ENCODE results near the gene PDE8A. TPM values are rescaled to one million over a fixed set of nuclear protein-coding genes. Genes with fewer than 3 reads are reported as not detected.

Gene PDE8A
- total RNA-seq, 1 experiment from 2014 or later: 12.5 TPM

DNA sequence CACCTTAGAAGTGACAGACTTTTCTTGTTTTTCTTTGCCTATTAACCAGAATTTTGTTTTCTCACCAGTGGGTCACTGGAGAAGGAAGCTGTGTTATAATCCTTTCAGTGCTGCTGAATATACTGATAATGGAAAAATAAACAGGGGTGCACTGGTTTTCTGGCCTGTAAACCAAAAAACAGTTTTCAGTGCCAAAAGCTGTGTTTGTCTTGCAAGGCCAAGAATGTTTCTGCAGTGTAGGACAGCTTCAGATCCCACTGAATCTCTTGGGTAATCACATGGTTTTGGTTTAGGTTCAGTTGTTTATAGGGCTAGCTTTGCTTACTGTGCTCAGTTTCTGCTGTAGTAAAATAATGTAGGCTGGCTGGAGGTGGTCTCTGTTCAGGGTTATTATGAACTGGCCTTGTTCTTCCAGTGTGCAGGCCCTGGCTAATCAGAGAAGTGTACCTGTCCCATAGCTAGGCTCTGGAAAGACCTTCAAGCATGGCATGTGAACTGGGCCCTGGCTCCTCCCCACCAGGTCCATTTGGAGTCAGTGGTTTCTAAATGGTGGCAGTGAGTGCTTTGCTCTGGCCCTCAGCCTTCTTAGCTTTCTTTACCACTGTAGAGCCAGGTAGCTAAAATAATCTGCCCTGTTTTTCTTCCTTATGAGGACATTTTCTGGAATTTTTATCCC, 18.7 kb downstream of the PDE8A start:
- no peak for DNase-seq
- no peaks in the 10 kb centered on the region for H3K27me3 ChIP-seq

DNA sequence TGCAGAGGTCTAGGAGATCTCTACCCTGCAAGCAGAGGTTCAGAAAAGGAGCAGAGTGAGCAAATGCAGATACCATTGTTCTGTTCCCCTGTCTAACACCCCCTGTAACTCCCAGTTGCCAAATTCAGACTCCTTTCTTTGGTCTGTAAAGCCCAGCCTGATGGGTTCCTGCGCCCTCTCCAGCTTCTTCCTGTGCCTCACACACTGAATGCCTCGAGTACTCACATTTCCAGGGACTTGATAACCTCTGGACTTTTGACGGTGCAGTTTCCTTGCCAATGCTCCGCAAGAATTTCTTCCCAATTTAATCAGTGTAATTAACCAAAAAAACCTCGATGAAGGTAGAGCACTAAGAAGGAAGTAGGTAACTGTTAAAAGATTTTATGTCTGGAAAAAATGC, 19.3 kb downstream of the PDE8A start:
- Histone ChIP-seq H3K36me3 (peaks cover 4% of the 10 kb centered on the region; the same call in 1 of the 2 replicates), H3K9me3 (no peaks in the 10 kb centered on the region), H3K27me3 (no peaks in the 10 kb centered on the region), H3K4me3 (no peak overlapping the region)
- no peak for DNase-seq

More for the DNA sequence above, 18.7 kb downstream of the PDE8A start:
- H3K9me3 ChIP-seq: no peaks in the 10 kb centered on the region
- peaks cover 4% of the 10 kb centered on the region; the same call in 1 of the 2 replicates for H3K36me3 ChIP-seq
- H3K4me3 ChIP-seq: no peak overlapping the region

GRCh38 chr15:85002517-85002916, 20.9 kb downstream of the PDE8A start:
- Histone ChIP-seq H3K36me3 (peaks cover 4% of the 10 kb centered on the region; the same call in 1 of the 2 replicates), H3K9me3 (no peaks in the 10 kb centered on the region), H3K27me3 (no peaks in the 10 kb centered on the region), H3K4me3 (no peak overlapping the region)
- no peak for DNase-seq

DNA sequence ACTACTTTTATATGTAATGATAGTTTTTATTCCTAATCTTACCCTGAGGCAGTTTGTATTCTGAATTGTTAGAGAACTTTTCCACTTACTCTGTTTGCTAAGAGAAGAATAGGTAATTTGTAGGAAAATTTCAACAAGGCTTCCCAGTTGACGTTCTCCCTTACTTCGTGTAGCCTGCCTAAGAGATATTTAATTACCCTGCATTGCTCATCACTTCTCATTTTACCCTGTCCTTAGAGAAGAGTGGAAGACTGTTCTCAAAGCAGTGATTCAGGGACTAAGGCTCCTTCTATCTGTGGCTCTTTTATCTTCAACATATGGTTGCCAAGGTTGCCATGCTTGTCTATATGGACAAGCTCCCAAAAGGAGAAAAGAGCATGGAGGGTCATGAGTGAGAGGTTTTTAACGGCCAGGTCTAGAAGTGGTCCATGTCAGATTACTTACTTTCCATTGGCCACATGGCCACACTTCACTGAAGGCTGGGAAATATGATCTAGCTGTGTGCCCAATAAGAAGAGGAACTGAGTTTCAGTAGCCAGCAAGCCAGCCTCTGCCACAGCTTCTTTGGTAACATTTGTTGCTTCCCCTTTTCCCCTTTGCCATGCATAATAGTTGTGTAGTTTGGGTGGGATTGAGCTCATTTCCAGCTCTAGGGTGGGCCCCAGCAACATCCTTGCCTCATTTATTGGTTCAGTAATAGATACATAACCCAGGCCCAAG, 22.1 kb downstream of the PDE8A start:
- Histone ChIP-seq H3K36me3 (no peaks in the 10 kb centered on the region), H3K9me3 (no peaks in the 10 kb centered on the region), H3K27me3 (no peaks in the 10 kb centered on the region), H3K4me3 (no peak overlapping the region)
- no peak for DNase-seq

DNA sequence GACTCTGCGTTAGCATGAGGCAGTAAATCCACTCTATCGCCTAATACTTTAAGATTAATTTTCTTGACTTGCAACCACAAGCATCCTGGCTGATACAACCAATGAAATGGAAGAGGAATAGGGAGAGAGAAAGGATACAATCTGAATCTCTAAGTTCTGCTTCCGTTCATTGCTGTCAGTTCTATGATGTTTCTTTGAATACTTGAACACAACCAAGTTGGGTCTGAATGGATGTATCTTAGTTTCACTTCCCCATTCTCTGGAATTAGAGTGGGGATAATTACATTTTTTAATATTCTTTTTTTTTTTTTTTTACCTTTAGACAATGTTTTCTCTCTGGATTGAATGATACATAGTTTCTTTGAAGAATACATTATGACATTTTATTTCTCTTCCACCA, 22.9 kb downstream of the PDE8A start:
- Histone ChIP-seq H3K27me3 (no peaks in the 10 kb centered on the region), H3K9me3 (no peaks in the 10 kb centered on the region), H3K36me3 (no peaks in the 10 kb centered on the region), H3K4me3 (no peak overlapping the region)
- no peak for DNase-seq

- Histone ChIP-seq H3K27me3 (no peaks in the 10 kb centered on the region), H3K4me3 (no peak overlapping the region), H3K36me3 (no peaks in the 10 kb centered on the region), H3K9me3 (no peaks in the 10 kb centered on the region)
- no peak for DNase-seq
Measured at GRCh38 chr15:85005319-85005718, 23.7 kb downstream of the PDE8A start.

DNA sequence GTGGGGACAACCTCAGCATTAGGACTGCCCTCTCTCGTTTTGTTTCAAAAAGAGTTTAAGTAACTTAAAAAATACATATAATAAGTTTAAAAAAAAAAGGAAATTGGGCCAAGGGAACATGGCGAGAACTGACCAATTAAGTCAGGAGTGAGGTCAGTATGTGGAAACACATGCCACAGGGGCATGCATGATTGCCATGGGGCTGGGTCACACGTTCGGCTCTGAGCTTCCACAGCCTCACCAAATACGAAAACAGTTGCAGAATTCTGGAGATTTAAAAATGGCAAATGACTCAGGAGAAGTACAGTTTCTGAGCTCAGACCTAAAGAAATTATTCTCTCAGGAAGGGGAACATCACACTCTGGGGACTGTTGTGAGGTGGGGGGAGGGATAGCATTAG, 24.1 kb downstream of the PDE8A start:
- H3K27me3 ChIP-seq: no peaks in the 10 kb centered on the region
- DNase-seq: no peak
- H3K36me3 ChIP-seq: no peaks in the 10 kb centered on the region
- H3K9me3 ChIP-seq: no peaks in the 10 kb centered on the region
- no peak overlapping the region for H3K4me3 ChIP-seq

DNA sequence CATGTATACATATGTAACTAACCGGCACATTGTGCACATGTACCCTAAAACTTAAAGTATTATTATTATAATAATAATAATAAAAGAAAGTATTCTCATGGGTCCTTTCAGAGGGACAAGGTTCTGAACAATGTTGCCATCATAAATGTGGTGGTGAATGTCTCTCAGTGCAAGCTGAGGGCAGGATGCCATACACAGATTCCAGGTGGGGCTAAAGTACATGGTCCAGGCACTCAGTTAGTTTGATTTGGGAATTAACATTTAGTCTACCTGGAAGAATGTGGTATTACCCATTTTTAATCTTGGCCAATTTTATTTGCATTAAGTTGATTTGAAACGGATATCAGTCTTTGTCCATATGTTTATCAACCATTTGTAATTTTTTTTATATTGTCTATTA, 24.5 kb downstream of the PDE8A start:
- no peaks in the 10 kb centered on the region for H3K9me3 ChIP-seq

GRCh38 chr15:85006655-85007054, 25.0 kb downstream of the PDE8A start:
- Histone ChIP-seq H3K27me3 (no peaks in the 10 kb centered on the region), H3K4me3 (no peak overlapping the region), H3K36me3 (no peaks in the 10 kb centered on the region), H3K9me3 (no peaks in the 10 kb centered on the region)
- no peak for DNase-seq

More for the DNA sequence above, 24.5 kb downstream of the PDE8A start:
- H3K4me3 ChIP-seq: no peak overlapping the region
- H3K36me3 ChIP-seq: no peaks in the 10 kb centered on the region
- no peaks in the 10 kb centered on the region for H3K27me3 ChIP-seq
- no peak for DNase-seq

- Histone ChIP-seq H3K27me3 (no peaks in the 10 kb centered on the region), H3K36me3 (no peaks in the 10 kb centered on the region), H3K9me3 (no peaks in the 10 kb centered on the region), H3K4me3 (no peak overlapping the region)
- no peak for DNase-seq
Measured at GRCh38 chr15:85007137-85007536, 25.5 kb downstream of the PDE8A start.

DNA sequence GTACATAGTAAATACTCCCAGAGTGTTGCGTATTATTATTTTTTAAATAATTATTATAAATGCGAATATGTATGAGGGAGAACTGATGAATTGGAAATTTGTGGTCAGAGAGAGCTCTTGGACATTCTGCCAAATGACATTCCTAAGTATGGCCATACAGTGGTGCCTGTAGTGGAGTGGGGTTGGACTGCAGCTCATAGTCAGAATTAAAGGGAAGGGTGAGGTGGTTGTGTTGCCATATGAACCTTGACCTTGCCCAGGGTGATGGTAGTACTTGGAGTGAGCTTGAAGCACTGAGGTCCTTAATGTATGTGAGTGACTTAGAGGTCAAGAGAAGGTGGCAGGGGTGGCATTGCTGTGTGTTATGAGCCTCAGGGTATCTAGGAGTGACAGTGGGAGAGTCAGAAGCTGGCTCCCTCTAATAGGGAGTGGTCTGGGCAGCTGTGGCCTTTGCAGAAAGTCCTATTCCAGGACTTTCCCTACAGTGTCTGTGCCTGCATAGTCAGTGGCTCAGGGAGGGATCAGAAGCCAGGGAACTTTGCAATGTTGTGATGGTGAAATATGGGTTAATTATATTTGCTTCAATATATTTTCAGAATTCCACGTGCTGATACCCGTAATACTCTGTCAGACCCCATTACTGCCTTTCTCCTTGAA, 26.2 kb downstream of the PDE8A start:
- no peak overlapping the region for H3K4me3 ChIP-seq
- H3K27me3 ChIP-seq: no peaks in the 10 kb centered on the region
- no peaks in the 10 kb centered on the region for H3K36me3 ChIP-seq
- no peaks in the 10 kb centered on the region for H3K9me3 ChIP-seq
- no peak for DNase-seq

- H3K9me3 ChIP-seq: no peaks in the 10 kb centered on the region
- DNase-seq: no peak
- no peak overlapping the region for H3K4me3 ChIP-seq
- H3K27me3 ChIP-seq: no peaks in the 10 kb centered on the region
- no peaks in the 10 kb centered on the region for H3K36me3 ChIP-seq
Measured at GRCh38 chr15:85008474-85009260, 27.0 kb downstream of the PDE8A start.

DNA sequence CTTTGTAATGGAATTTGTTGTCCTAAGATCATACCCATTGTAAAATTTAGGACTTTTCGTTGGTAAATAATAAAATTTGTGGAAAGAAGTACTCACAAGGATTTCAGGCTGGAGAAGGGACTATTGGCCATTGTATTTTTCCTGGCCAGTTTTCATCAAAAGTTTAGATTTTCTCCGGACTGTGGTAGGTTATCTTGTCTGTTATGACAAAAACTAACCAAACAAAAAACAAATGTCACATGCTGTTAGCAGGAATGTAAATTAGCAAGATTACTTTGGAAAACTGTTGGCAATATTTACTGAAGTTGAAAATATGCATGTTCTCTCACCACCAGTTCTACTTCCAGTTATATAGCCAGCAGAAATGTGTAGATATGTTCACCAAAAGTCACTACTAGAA, 27.8 kb downstream of the PDE8A start:
- Histone ChIP-seq H3K9me3 (no peaks in the 10 kb centered on the region), H3K4me3 (no peak overlapping the region), H3K36me3 (no peaks in the 10 kb centered on the region), H3K27me3 (no peaks in the 10 kb centered on the region)
- DNase-seq: no peak

DNA sequence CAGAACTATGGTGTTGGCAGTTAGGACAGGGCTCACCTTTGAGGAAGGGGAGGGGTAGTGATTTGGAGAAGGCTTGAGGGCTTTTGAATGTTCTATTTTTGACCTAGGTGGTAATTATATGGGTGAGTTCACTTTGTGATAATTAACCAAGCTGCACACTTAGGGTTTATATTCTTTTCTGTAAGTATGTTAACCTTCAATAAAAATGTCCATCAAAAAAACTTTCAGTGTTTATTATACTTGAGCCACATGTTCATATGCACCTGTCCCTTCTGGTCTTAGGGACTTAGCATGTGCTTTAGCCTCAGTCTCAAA, 28.4 kb downstream of the PDE8A start:
- H3K36me3 ChIP-seq: no peaks in the 10 kb centered on the region
- no peak for DNase-seq
- H3K9me3 ChIP-seq: no peaks in the 10 kb centered on the region
- no peaks in the 10 kb centered on the region for H3K27me3 ChIP-seq
- no peak overlapping the region for H3K4me3 ChIP-seq

- Histone ChIP-seq H3K27me3 (no peaks in the 10 kb centered on the region), H3K9me3 (no peaks in the 10 kb centered on the region), H3K36me3 (no peaks in the 10 kb centered on the region), H3K4me3 (no peak overlapping the region)
- no peak for DNase-seq
Measured at GRCh38 chr15:85010386-85011159, 28.9 kb downstream of the PDE8A start.

GRCh38 chr15:85011160-85011571, 29.5 kb downstream of the PDE8A start:
- Histone ChIP-seq H3K27me3 (no peaks in the 10 kb centered on the region), H3K36me3 (no peaks in the 10 kb centered on the region), H3K4me3 (no peak overlapping the region), H3K9me3 (no peaks in the 10 kb centered on the region)
- DNase-seq: no peak

All from MG63 (cell line).